Amniotic stem cell (primary cell): ENCODE results near the gene LCA5.
"Not testable (repeated sequence)": the region's sequence is repeated elsewhere in the genome, so short reads cannot be mapped to it uniquely, and the experiment has no call there.

ENCODE experiments used
- DNase-seq: peaks from one replicate; lab custom pipeline; 2025; lab: John Stamatoyannopoulos, UW

The LCA5 gene

GRCh38 chr6:79538106-79538971 is 1.1 kb upstream of the LCA5 start:
- DNase-seq = no peak

- DNase-seq = no peak
These were observed 661 bp downstream of the LCA5 start for GRCh38 chr6:79536585-79536953.

- DNase-seq = not testable (repeated sequence)
These were observed 7.7 kb downstream of the LCA5 start for GRCh38 chr6:79529567-79529966.

GRCh38 chr6:79526897-79527296 is 10.3 kb downstream of the LCA5 start:
- DNase-seq = no peak

- no peak for DNase-seq
These were observed 11.7 kb downstream of the LCA5 start for GRCh38 chr6:79525272-79526100.

GRCh38 chr6:79524065-79524464 is 13.2 kb downstream of the LCA5 start:
- DNase-seq = no peak

- no peak for DNase-seq
These were observed 14.6 kb downstream of the LCA5 start for GRCh38 chr6:79522609-79523008.

GRCh38 chr6:79520534-79520933 is 16.7 kb downstream of the LCA5 start:
- no peak for DNase-seq

GRCh38 chr6:79518842-79519241 is 18.4 kb downstream of the LCA5 start:
- DNase-seq = no peak

- no peak for DNase-seq
These were observed 21.8 kb downstream of the LCA5 start for GRCh38 chr6:79515436-79515835.

- DNase-seq = no peak
These were observed 24.1 kb downstream of the LCA5 start for GRCh38 chr6:79513111-79513510.

- DNase-seq = no peak
These were observed 25.2 kb downstream of the LCA5 start for GRCh38 chr6:79512014-79512413.

- no peak for DNase-seq
These were observed 26.5 kb downstream of the LCA5 start for GRCh38 chr6:79510707-79511106.

- DNase-seq = no peak
These were observed 31.0 kb downstream of the LCA5 start for GRCh38 chr6:79506251-79506650.

- DNase-seq = no peak
These were observed 32.9 kb downstream of the LCA5 start for GRCh38 chr6:79504372-79504771.

GRCh38 chr6:79498842-79499241 is 38.4 kb downstream of the LCA5 start:
- no peak for DNase-seq

GRCh38 chr6:79495246-79495645 is 42.0 kb downstream of the LCA5 start:
- no peak for DNase-seq

- no peak for DNase-seq
These were observed 42.4 kb downstream of the LCA5 start for GRCh38 chr6:79494841-79495240.

GRCh38 chr6:79470728-79471127 is 66.5 kb downstream of the LCA5 start:
- DNase-seq = no peak

GRCh38 chr6:79469376-79470246 is 67.6 kb downstream of the LCA5 start:
- no peak for DNase-seq

- DNase-seq = no peak
These were observed 68.6 kb downstream of the LCA5 start for GRCh38 chr6:79468587-79468986.

GRCh38 chr6:79468116-79468515 is 69.1 kb downstream of the LCA5 start:
- DNase-seq = no peak
